IMR-90 (cell line): ENCODE data around the gene KRTAP29-1. TPM values are rescaled to one million over a fixed set of nuclear protein-coding genes. Genes with fewer than 3 reads are reported as not detected.
A peak's percentile ranks its signal among the peaks of the same experiment; 100 is the strongest.

Source experiments
- ATAC-seq: fragments of 200-7000 bp; cut with Tn5 transposase; 2 replicates; pipeline ENCODE4 v1.9.1; 2020; ENCODE audit warnings: low read depth, mild to moderate bottlenecking, moderate library complexity
- Bru-seq: library from RNA; stranded (reverse); fragments of 400-500 nt; gene quantifications from one replicate; lab custom pipeline; 2021; lab: Mats Ljungman, UMichigan
- BruChase-seq, 2 experiments: library from RNA; stranded (reverse); fragments of 400-500 nt; gene quantifications; one replicate each; lab custom pipeline; 2021; lab: Mats Ljungman, UMichigan
- BruUV-seq: library from RNA; stranded (reverse); fragments of 400-500 nt; replicated peaks from 2 replicates; lab custom pipeline; 2021; lab: Mats Ljungman, UMichigan
- CTCF ChIA-PET: fragments of 300-600 bp; formaldehyde crosslinking; extraction: SDS; loops from one replicate; lab custom pipeline; 2021; ENCODE audit warnings: antibody characterized with exemption; lab: Yijun Ruan, JAX
- POLR2A ChIA-PET: fragments of 300-600 bp; sonication (Branson Sonifier 250); formaldehyde crosslinking; loops from one replicate; lab custom pipeline; 2022; ENCODE audit warnings: antibody characterized with exemption; ENCODE audit not compliant: unreplicated experiment; lab: Charles Lee
- DNase-seq: peaks from one replicate; pipeline ENCODE4 v3.0.0; 2013
- H2AFZ ChIP-seq: replicated peaks from 2 replicates; pipeline ENCODE3; 2013; ENCODE audit warnings: low read length, mild to moderate bottlenecking; ENCODE audit not compliant: poor library complexity
- H2AK5ac ChIP-seq: 2 replicates; pipeline ENCODE4 v1.6.1; 2013; ENCODE audit warnings: low read depth, low read length, inconsistent platforms
- H2AK9ac ChIP-seq: replicated peaks from 2 replicates; pipeline ENCODE3; 2013; ENCODE audit warnings: mild to moderate bottlenecking, low read depth, low read length, moderate library complexity; ENCODE audit not compliant: poor library complexity
- H2BK120ac ChIP-seq: 2 replicates; pipeline ENCODE4 v1.6.1; 2013; ENCODE audit warnings: low read depth, low read length, inconsistent platforms
- H2BK15ac ChIP-seq: 3 replicates; pipeline ENCODE4 v1.6.1; 2013; ENCODE audit warnings: low read depth, low read length, inconsistent platforms
- H2BK20ac ChIP-seq: 2 replicates; pipeline ENCODE4 v1.6.1; 2013; ENCODE audit warnings: low read depth, mild to moderate bottlenecking, inconsistent platforms, low read length, moderate library complexity
- H2BK5ac ChIP-seq: 2 replicates; pipeline ENCODE4 v1.6.1; 2013; ENCODE audit warnings: mild to moderate bottlenecking, low read depth, low read length, inconsistent platforms; ENCODE audit not compliant: poor library complexity, severe bottlenecking
- H3K14ac ChIP-seq: replicated peaks from 2 replicates; pipeline ENCODE4 v1.6.1; 2013; ENCODE audit warnings: low read depth, low read length, inconsistent platforms
- H3K18ac ChIP-seq: 2 replicates; pipeline ENCODE4 v1.6.1; 2013; ENCODE audit warnings: low read depth, low read length, control low read depth
- H3K23ac ChIP-seq: 2 replicates; pipeline ENCODE4 v1.6.1; 2013; ENCODE audit warnings: low read depth, low read length, inconsistent platforms
- H3K27ac ChIP-seq: 2 replicates; pipeline ENCODE4 v1.5.1; 2013; ENCODE audit warnings: mild to moderate bottlenecking, control low read depth, low read length; ENCODE audit not compliant: insufficient read depth
- H3K27me3 ChIP-seq: 2 replicates; pipeline ENCODE4 v1.6.1; 2013; ENCODE audit warnings: low read length; ENCODE audit not compliant: control insufficient read depth, insufficient read depth
- H3K36me3 ChIP-seq: 2 replicates; pipeline ENCODE4 v1.6.1; 2013; ENCODE audit warnings: low read length, mixed read lengths; ENCODE audit not compliant: control insufficient read depth, insufficient read depth
- H3K4ac ChIP-seq: 2 replicates; pipeline ENCODE4 v1.6.1; 2013; ENCODE audit warnings: low read depth, low read length, inconsistent platforms
- H3K4me1 ChIP-seq: 2 replicates; pipeline ENCODE4 v1.6.1; 2013; ENCODE audit warnings: low read length, mixed read lengths; ENCODE audit not compliant: control insufficient read depth, insufficient read depth
- H3K4me2 ChIP-seq: 2 replicates; pipeline ENCODE4 v1.6.1; 2013; ENCODE audit warnings: low read depth, mild to moderate bottlenecking, control low read depth, low read length, moderate library complexity
- H3K4me3 ChIP-seq: 2 replicates; pipeline ENCODE4 v1.5.1; 2013; ENCODE audit warnings: low read depth, mild to moderate bottlenecking, control low read depth, low read length, moderate library complexity; ENCODE audit not compliant: insufficient read depth
- H3K56ac ChIP-seq: 2 replicates; pipeline ENCODE4 v1.6.1; 2013; ENCODE audit warnings: low read length, inconsistent platforms; ENCODE audit not compliant: insufficient read depth; ENCODE audit errors: extremely low read depth
- H3K79me1 ChIP-seq, 2 experiments: 2 replicates each; pipeline ENCODE4 v1.6.1; 2013; ENCODE audit warnings: low read length in 2 of 2, inconsistent platforms in 1 of 2, low read depth in 1 of 2
- H3K9ac ChIP-seq: 2 replicates; pipeline ENCODE4 v1.6.1; 2013; ENCODE audit warnings: low read depth, low read length, control low read depth
- H3K9me1 ChIP-seq: 2 replicates; pipeline ENCODE4 v1.6.1; 2013; ENCODE audit warnings: low read length, inconsistent platforms; ENCODE audit not compliant: insufficient read depth
- H3K9me3 ChIP-seq: 2 replicates; pipeline ENCODE4 v1.6.1; 2013; ENCODE audit warnings: low read length; ENCODE audit not compliant: control insufficient read depth, insufficient read depth
- H4K20me1 ChIP-seq: 2 replicates; pipeline ENCODE4 v1.6.1; 2013; ENCODE audit warnings: low read length, inconsistent platforms; ENCODE audit not compliant: insufficient read depth
- H4K5ac ChIP-seq: 2 replicates; pipeline ENCODE4 v1.6.1; 2013; ENCODE audit warnings: mild to moderate bottlenecking, low read depth, low read length, control low read depth
- H4K8ac ChIP-seq, 2 experiments: 2 replicates each; pipeline ENCODE4 v1.6.1; 2013; ENCODE audit warnings: low read depth in 2 of 2, low read length in 2 of 2, control low read depth in 1 of 2, inconsistent platforms in 1 of 2
- H4K91ac ChIP-seq: 2 replicates; pipeline ENCODE4 v1.6.1; 2013; ENCODE audit warnings: low read depth, low read length, inconsistent platforms; ENCODE audit not compliant: insufficient read depth
- CEBPB ChIP-seq: IDR thresholded peaks from 2 replicates; pipeline ENCODE4 v1.6.1; 2012; ENCODE audit warnings: low read depth, low read length, improper control_type of control experiment
- CHD1 ChIP-seq: IDR thresholded peaks from 2 replicates; pipeline ENCODE4 v1.6.1; 2012; ENCODE audit warnings: low read depth, low read length, improper control_type of control experiment
- CTCF ChIP-seq: conservative IDR thresholded peaks from 2 replicates; pipeline ENCODE4 v1.5.1; 2012; ENCODE audit warnings: mild to moderate bottlenecking, low read depth, low read length, improper control_type of control experiment
- ELK1 ChIP-seq: fragments of 150-350 bp; IDR thresholded peaks from 2 replicates; pipeline ENCODE4 v1.6.1; 2016; ENCODE audit warnings: low read depth, mild to moderate bottlenecking, low read length, moderate library complexity, borderline replicate concordance
- MAFK ChIP-seq: IDR thresholded peaks from 2 replicates; pipeline ENCODE4 v1.6.1; 2012; ENCODE audit warnings: low read depth, low read length, improper control_type of control experiment
- MAZ ChIP-seq: IDR thresholded peaks from 2 replicates; pipeline ENCODE4 v1.6.1; 2012; ENCODE audit warnings: low read depth, mild to moderate bottlenecking, low read length, improper control_type of control experiment, moderate library complexity, borderline replicate concordance
- MXI1 ChIP-seq: IDR thresholded peaks from 2 replicates; pipeline ENCODE4 v1.6.1; 2012; ENCODE audit warnings: low read depth, mild to moderate bottlenecking, low read length, moderate library complexity, borderline replicate concordance
- NFE2L2 ChIP-seq: fragments of 150-350 bp; IDR thresholded peaks from 2 replicates; pipeline ENCODE4 v1.6.1; 2016; ENCODE audit warnings: low read depth, mild to moderate bottlenecking, low read length
- POLR2A ChIP-seq: IDR thresholded peaks from 2 replicates; pipeline ENCODE4 v1.6.1; 2012; ENCODE audit warnings: mild to moderate bottlenecking, low read depth, low read length
- RAD21 ChIP-seq: IDR thresholded peaks from 2 replicates; pipeline ENCODE4 v1.6.1; 2012; ENCODE audit warnings: low read length, improper control_type of control experiment
- RCOR1 ChIP-seq: IDR thresholded peaks from 2 replicates; pipeline ENCODE4 v1.6.1; 2012; ENCODE audit warnings: mild to moderate bottlenecking, low read length, improper control_type of control experiment; ENCODE audit not compliant: insufficient replicate concordance
- RFX5 ChIP-seq: IDR thresholded peaks from 2 replicates; pipeline ENCODE4 v1.8.0; 2012; ENCODE audit warnings: low read depth, mild to moderate bottlenecking, low read length, moderate library complexity
- SMC3 ChIP-seq: fragments of 150-350 bp; IDR thresholded peaks from 2 replicates; pipeline ENCODE4 v1.6.1; 2016; ENCODE audit warnings: low read depth, mild to moderate bottlenecking, antibody characterized with exemption, low read length, moderate library complexity
- WGBS, 2 experiments: methylation state at CpG; one replicate each; pipeline versions ENCODE4 v1.1.5 to v1.1.7; 2013; ENCODE audit warnings: missing lambda C conversion rate in 2 of 2; ENCODE audit not compliant: insufficient read length in 1 of 2; ENCODE audit errors: extremely low coverage in 2 of 2; 5-methylcytosine and 5-hydroxymethylcytosine counted together
- dilution Hi-C: fragments of 300-500 bp; cut with HindIII; formaldehyde crosslinking; loops from one replicate; pipeline ENCODE4 v1.14.3; 2018; ENCODE audit warnings: low sequenced_read_pairs; ENCODE audit not compliant: unreplicated experiment
- in situ Hi-C: fragments of 300-500 bp; cut with MboI; formaldehyde crosslinking; loops from 3 replicates; pipeline ENCODE4 v1.14.3; 2019; ENCODE audit warnings: low sequenced_read_pairs, inconsistent platforms, mixed read lengths
- intact Hi-C: fragments of 100-400 bp; cut with micrococcal nuclease; formaldehyde crosslinking; loops from 2 replicates; pipeline ENCODE4 v1.10.0; 2022
- long read RNA-seq: library from polyadenylated mRNA; unstranded; transcript quantifications from one replicate; pipeline ENCODE4 v2.0.0, GENCODE V29; 2021; ENCODE audit not compliant: unreplicated experiment
- polyA plus RNA-seq, 3 experiments: library from polyadenylated mRNA; depleted of rRNA; stranded (reverse); fragments of >200 nt; gene quantifications; 2 replicates each; pipeline ENCODE4 v1.2.3, GENCODE V29; 2012; ENCODE audit warnings: low replicate concordance in 1 of 3
- total RNA-seq: library from RNA; depleted of rRNA; stranded (reverse); fragments of >200 nt; gene quantifications from 2 replicates; pipeline ENCODE4 v1.2.3, GENCODE V29; 2012; rRNA removed

KRTAP29-1 gene
- total RNA-seq (not detected in 2 replicates), polyA plus RNA-seq (2012; rRNA removed) (not detected in 2 replicates), Bru-seq, nascent RNA (not detected), BruChase-seq, experiment 1, labeled RNA remaining after a 6-hour chase (not detected), BruChase-seq, experiment 2, labeled RNA remaining after a 2-hour chase (not detected)
- polyA plus RNA-seq (2012; cell fraction: cytosol; rRNA removed) = not detected in 2 replicates
- polyA plus RNA-seq (2012; cell fraction: nucleus; rRNA removed; ENCODE audit: low replicate concordance) = 0.07 TPM in 1 of 2 replicates, not detected in the other
- long read RNA-seq = 0 reads

- no peak within 1 kb of the TSS for H2BK15ac ChIP-seq
- dilution Hi-C loops = no loop called here
- no peaks in the 10 kb centered on the region for H3K4me1 ChIP-seq
- WGBS, 2 experiments = 47% methylated on average over 7 of the region's 11 CpGs; no CpG with 5 or more reads in 1 of the 2 experiments
- H2AK5ac ChIP-seq = 0 out of 2 replicates have a peak within 1 kb of the TSS, but pooled peaks have one; percentile 4
- H3K36me3 ChIP-seq = no peaks in the 10 kb centered on the region
- ChIA-PET POLR2A (no interaction called here), CTCF (no interaction called here)
- peak within 1 kb of the TSS; percentile 27; the same call in 1 of the 2 replicates for H3K4ac ChIP-seq
- intact Hi-C loops = no loop called here
- H2BK120ac ChIP-seq = no peak within 1 kb of the TSS
- H3K9me1 ChIP-seq = peaks cover 5% of the 10 kb centered on the region; the same call in 1 of the 2 replicates
- in situ Hi-C loops = no loop called here
- no peak within 1 kb of the TSS for H3K9ac ChIP-seq
- H3K18ac ChIP-seq = no peak within 1 kb of the TSS
- DNase-seq (no peak), ATAC-seq (no peak)
- H3K56ac ChIP-seq = no peak within 1 kb of the TSS
- no peak within 1 kb of the TSS for H3K4me3 ChIP-seq
- H2BK5ac ChIP-seq = no peak within 1 kb of the TSS
- H2AK9ac ChIP-seq = no peak within 1 kb of the TSS
- peak within 1 kb of the TSS; percentile 47 for H2AFZ ChIP-seq
- H3K27me3 ChIP-seq = peaks cover 2% of the 10 kb centered on the region; the same call in 1 of the 2 replicates
- H4K91ac ChIP-seq = no peak within 1 kb of the TSS
- H3K23ac ChIP-seq = no peak within 1 kb of the TSS
- H3K79me1 ChIP-seq = no peaks in the 10 kb centered on the region
- H4K20me1 ChIP-seq = no peaks in the 10 kb centered on the region
- H3K27ac ChIP-seq = no peak within 1 kb of the TSS
- no peak within 1 kb of the TSS for H2BK20ac ChIP-seq
- H3K14ac ChIP-seq = no peak within 1 kb of the TSS
- H3K9me3 ChIP-seq = no peaks in the 10 kb centered on the region
- no peak within 1 kb of the TSS for H4K8ac ChIP-seq
- H4K5ac ChIP-seq = no peak within 1 kb of the TSS
- BruUV-seq = no TSS peak
- no peak within 1 kb of the TSS for H3K4me2 ChIP-seq
- TF ChIP-seq MAFK (no peak), ELK1 (no peak), POLR2A (no peak), MAZ (no peak), NFE2L2 (no peak), RAD21 (no peak), RCOR1 (no peak), RFX5 (no peak), MXI1 (no peak), SMC3 (no peak), CTCF (no peak), CHD1 (no peak), CEBPB (no peak)
Measured at GRCh38 chr17:41301916-41302901, at the start of gene KRTAP29-1. Gene KRTAP29-1, minus strand, starts transcription at chr17:41302851. Its CDS starts 0 bp downstream, at chr17:41302851.
